Measurements from ENCODE around the gene MFRP.

DNA sequence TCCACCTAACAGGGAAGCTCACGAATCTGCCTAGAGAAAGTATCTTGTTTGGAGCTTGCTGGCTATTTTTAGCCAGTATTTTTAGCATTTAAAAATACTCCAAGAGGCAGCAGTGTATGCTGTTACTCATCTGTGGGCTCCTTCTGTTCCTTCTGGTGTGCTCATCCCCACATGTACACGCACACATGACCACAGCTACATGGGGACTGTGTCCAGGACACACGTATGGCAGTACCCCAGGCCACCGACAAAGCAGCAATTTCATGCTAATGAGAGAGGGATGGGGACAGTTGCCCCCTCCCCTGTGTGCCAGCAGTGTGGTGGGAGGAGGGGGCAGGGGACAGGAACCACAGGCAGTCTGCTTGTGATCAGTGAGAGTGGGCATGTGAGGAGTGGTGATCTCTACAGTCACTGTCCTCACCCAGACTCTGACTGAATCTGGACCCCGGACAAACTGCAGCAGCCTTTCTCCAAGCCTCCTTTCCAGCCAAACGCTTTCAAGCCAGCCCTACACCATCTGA lies 18.6 kb upstream of the MFRP start:
- TF ChIP-seq EZH2 (IDR thresholded peaks at IDR 0.05) = no peak
- TF ChIP-seq POLR2AphosphoS5 (IDR thresholded peaks at IDR 0.05; ENCODE audit: borderline replicate concordance, low read depth, low read length) = no peak
- TF ChIP-seq FOXP2 (optimal IDR thresholded peaks at IDR 0.05; ENCODE audit: control extremely low read depth, extremely low read length, insufficient read depth) = no peak

Data from SK-N-MC (cell line).